Mesenchymal stem cell (in vitro differentiated cells and primary cell): ENCODE results near the gene EXO1.

ENCODE experiments used
- DNase-seq: peaks from one replicate; pipeline ENCODE4 v3.0.0-alpha.2; 2013
- H2AFZ ChIP-seq: one replicate; pipeline ENCODE4 v1.6.1; 2013; ENCODE audit warnings: low read depth, mild to moderate bottlenecking, control low read depth, inconsistent platforms, low read length, moderate library complexity
- H2AK5ac ChIP-seq: 2 replicates; pipeline ENCODE4 v1.6.1; 2013; ENCODE audit warnings: low read length, moderate library complexity, mild to moderate bottlenecking, inconsistent platforms; ENCODE audit not compliant: severe bottlenecking
- H2BK120ac ChIP-seq: one replicate; pipeline ENCODE4 v1.6.1; 2013; ENCODE audit warnings: low read depth, mild to moderate bottlenecking, inconsistent platforms, low read length, moderate library complexity
- H2BK12ac ChIP-seq, 2 experiments: one replicate each; pipeline ENCODE4 v1.6.1; 2013; ENCODE audit warnings: inconsistent platforms in 2 of 2, low read length in 2 of 2, mild to moderate bottlenecking in 2 of 2, moderate library complexity in 2 of 2, control low read depth in 1 of 2
- H2BK15ac ChIP-seq: one replicate; pipeline ENCODE4 v1.6.1; 2013; ENCODE audit warnings: mild to moderate bottlenecking, low read depth, inconsistent platforms; ENCODE audit not compliant: poor library complexity, severe bottlenecking
- H2BK5ac ChIP-seq: 2 replicates; pipeline ENCODE4 v1.6.1; 2013; ENCODE audit warnings: low read depth, mild to moderate bottlenecking, low read length, control low read depth, inconsistent platforms; ENCODE audit not compliant: poor library complexity, severe bottlenecking
- H3K14ac ChIP-seq, 2 experiments: one replicate each; pipeline ENCODE4 v1.6.1; 2013; ENCODE audit warnings: inconsistent platforms in 2 of 2, low read length in 2 of 2, control low read depth in 1 of 2, mild to moderate bottlenecking in 1 of 2, moderate library complexity in 1 of 2
- H3K18ac ChIP-seq, 2 experiments: one replicate each; pipeline ENCODE4 v1.6.1; 2013; ENCODE audit warnings: inconsistent platforms in 2 of 2, low read length in 2 of 2, control low read depth in 1 of 2, low read depth in 1 of 2, mild to moderate bottlenecking in 1 of 2
- H3K23ac ChIP-seq, 2 experiments: one replicate each; pipeline ENCODE4 v1.6.1; 2013; ENCODE audit warnings: inconsistent platforms in 2 of 2, low read length in 2 of 2, mild to moderate bottlenecking in 2 of 2, moderate library complexity in 2 of 2, control low read depth in 1 of 2
- H3K27ac ChIP-seq: 2 replicates; pipeline ENCODE4 v1.5.1; 2013; ENCODE audit warnings: mild to moderate bottlenecking, moderate library complexity, low read length, control low read depth, inconsistent platforms; ENCODE audit not compliant: poor library complexity, severe bottlenecking
- H3K27me3 ChIP-seq, 2 experiments: 2 replicates each; pipeline versions ENCODE4 v1.6.1 to v1.7.0; 2013; ENCODE audit warnings: low read length in 2 of 2, mild to moderate bottlenecking in 2 of 2, moderate library complexity in 2 of 2, control low read depth in 1 of 2, inconsistent platforms in 1 of 2; ENCODE audit not compliant: control insufficient read depth in 1 of 2, insufficient read depth in 1 of 2
- H3K36me3 ChIP-seq, 2 experiments: 2 replicates each; pipeline versions ENCODE4 v1.6.1 to v1.7.0; 2013; ENCODE audit warnings: low read length in 2 of 2, control low read depth in 1 of 2, inconsistent platforms in 1 of 2, low read depth in 1 of 2, mild to moderate bottlenecking in 1 of 2; ENCODE audit not compliant: insufficient read depth in 2 of 2, control insufficient read depth in 1 of 2
- H3K4ac ChIP-seq, 2 experiments: one replicate each; pipeline ENCODE4 v1.6.1; 2013; ENCODE audit warnings: inconsistent platforms in 2 of 2, low read length in 2 of 2, mild to moderate bottlenecking in 2 of 2, moderate library complexity in 2 of 2, control low read depth in 1 of 2, low read depth in 1 of 2
- H3K4me1 ChIP-seq: 2 replicates; pipeline ENCODE4 v1.6.1; 2013; ENCODE audit warnings: low read depth, low read length, control low read depth; ENCODE audit not compliant: control insufficient read depth, insufficient read depth
- H3K4me2 ChIP-seq: 2 replicates; pipeline ENCODE4 v1.6.1; 2013; ENCODE audit warnings: low read length, mild to moderate bottlenecking, inconsistent platforms; ENCODE audit not compliant: poor library complexity, severe bottlenecking
- H3K4me3 ChIP-seq, 2 experiments: 2 replicates each; pipeline versions ENCODE4 v1.5.1 to v1.7.0; 2013; ENCODE audit warnings: low read length in 2 of 2, mild to moderate bottlenecking in 2 of 2, control low read depth in 1 of 2, low read depth in 1 of 2; ENCODE audit not compliant: insufficient read depth in 1 of 2
- H3K79me1 ChIP-seq: replicated peaks from 2 replicates; pipeline ENCODE4 v1.6.1; 2013; ENCODE audit warnings: mild to moderate bottlenecking, control low read depth, low read length, inconsistent platforms; ENCODE audit not compliant: poor library complexity, severe bottlenecking
- H3K9ac ChIP-seq: 2 replicates; pipeline ENCODE4 v1.7.0; 2013; ENCODE audit warnings: mild to moderate bottlenecking, low read length, moderate library complexity
- H3K9me3 ChIP-seq: 2 replicates; pipeline ENCODE4 v1.7.0; 2013; ENCODE audit warnings: mild to moderate bottlenecking, low read length; ENCODE audit not compliant: control insufficient read depth
- H4K8ac ChIP-seq: one replicate; pipeline ENCODE4 v1.6.1; 2013; ENCODE audit warnings: inconsistent platforms, mild to moderate bottlenecking, low read length, moderate library complexity
- H4K91ac ChIP-seq: one replicate; pipeline ENCODE4 v1.6.1; 2013; ENCODE audit warnings: mild to moderate bottlenecking, low read length, inconsistent platforms
- WGBS: methylation state at CpG from one replicate; pipeline ENCODE4 v1.1.7; 2013; ENCODE audit warnings: mixed read lengths; 5-methylcytosine and 5-hydroxymethylcytosine counted together

Gene EXO1

GRCh38 chr1:241816008-241816407, 32.0 kb upstream of the EXO1 start:
- WGBS = 66% methylated on average over 5 of the region's 6 CpGs
- no peak overlapping the region for H3K27ac ChIP-seq
- no peaks in the 10 kb centered on the region for H3K9me3 ChIP-seq

GRCh38 chr1:241817331-241817792, 30.6 kb upstream of the EXO1 start:
- no peak overlapping the region for H3K4me2 ChIP-seq
- no peaks in the 10 kb centered on the region for H3K79me1 ChIP-seq
- H3K14ac ChIP-seq = no peak overlapping the region
- H3K27ac ChIP-seq = peak overlapping the region; percentile 9
- H2BK5ac ChIP-seq = no peak overlapping the region
- H3K4me1 ChIP-seq = no peaks in the 10 kb centered on the region
- no peak overlapping the region for H2AFZ ChIP-seq
- no peak overlapping the region for H3K4ac ChIP-seq
- peak overlapping the region in 1 of 2 experiments; percentile 31 for H3K4me3 ChIP-seq
- H3K18ac ChIP-seq = no peak overlapping the region
- no peak overlapping the region for H2BK12ac ChIP-seq
- peak; percentile 90 for DNase-seq
- H3K27me3 ChIP-seq = no peaks in the 10 kb centered on the region
- H2BK15ac ChIP-seq = no peak overlapping the region
- peak overlapping the region; percentile 27 for H4K8ac ChIP-seq
- H2BK120ac ChIP-seq = no peak overlapping the region
- no peaks in the 10 kb centered on the region for H3K9me3 ChIP-seq
- H3K36me3 ChIP-seq = no peaks in the 10 kb centered on the region
- H4K91ac ChIP-seq = no peak overlapping the region
- H3K23ac ChIP-seq = no peak overlapping the region
- H3K9ac ChIP-seq = peak overlapping the region; percentile 15
- no CpG with 5 or more reads among the region's 1 CpG for WGBS
- H2AK5ac ChIP-seq = no peak overlapping the region

More at GRCh38 chr1:241816008-241816407, 32.0 kb upstream of the EXO1 start:
- Histone ChIP-seq H2AK5ac (no peak overlapping the region), H2BK120ac (no peak overlapping the region), H2BK12ac (no peak overlapping the region), H3K36me3 (no peaks in the 10 kb centered on the region), H3K27me3 (no peaks in the 10 kb centered on the region), H3K79me1 (no peaks in the 10 kb centered on the region), H3K9ac (no peak overlapping the region), H2BK15ac (no peak overlapping the region), H2BK5ac (no peak overlapping the region), H3K4me2 (no peak overlapping the region), H3K4me1 (no peaks in the 10 kb centered on the region), H3K4ac (no peak overlapping the region), H4K8ac (no peak overlapping the region), H3K14ac (no peak overlapping the region), H3K4me3 (no peak overlapping the region), H3K23ac (no peak overlapping the region), H4K91ac (no peak overlapping the region), H3K18ac (no peak overlapping the region), H2AFZ (no peak overlapping the region)
- DNase-seq = no peak

GRCh38 chr1:241817956-241818612, 29.9 kb upstream of the EXO1 start:
- no peak overlapping the region for H2AFZ ChIP-seq
- H2AK5ac ChIP-seq = no peak overlapping the region
- peak overlapping the region in 1 of 2 experiments; percentile 14 for H3K18ac ChIP-seq
- H2BK12ac ChIP-seq = peak overlapping the region in 1 of 2 experiments; percentile 71
- H2BK5ac ChIP-seq = no peak overlapping the region
- no peak overlapping the region for H2BK120ac ChIP-seq
- no peaks in the 10 kb centered on the region for H3K4me1 ChIP-seq
- H2BK15ac ChIP-seq = no peak overlapping the region
- no peaks in the 10 kb centered on the region for H3K27me3 ChIP-seq
- no peak overlapping the region for H3K9ac ChIP-seq
- no peak overlapping the region for H3K14ac ChIP-seq
- H3K27ac ChIP-seq = no peak overlapping the region
- no peak overlapping the region for H4K91ac ChIP-seq
- H3K4me2 ChIP-seq = no peak overlapping the region
- H3K9me3 ChIP-seq = no peaks in the 10 kb centered on the region
- H3K79me1 ChIP-seq = no peaks in the 10 kb centered on the region
- H4K8ac ChIP-seq = no peak overlapping the region
- H3K4ac ChIP-seq = no peak overlapping the region
- WGBS = 97% methylated on average over 2 of the region's 3 CpGs
- DNase-seq = no peak
- no peak overlapping the region for H3K23ac ChIP-seq
- H3K4me3 ChIP-seq = no peak overlapping the region
- no peaks in the 10 kb centered on the region for H3K36me3 ChIP-seq

GRCh38 chr1:241819340-241819866, 28.6 kb upstream of the EXO1 start:
- Histone ChIP-seq H3K4me3 (no peak overlapping the region), H3K9ac (no peak overlapping the region), H3K23ac (no peak overlapping the region), H3K18ac (no peak overlapping the region), H2BK5ac (no peak overlapping the region), H3K14ac (no peak overlapping the region), H2BK15ac (no peak overlapping the region), H3K4me2 (no peak overlapping the region), H4K8ac (no peak overlapping the region), H2BK120ac (no peak overlapping the region), H3K79me1 (no peaks in the 10 kb centered on the region), H3K4me1 (no peaks in the 10 kb centered on the region), H3K4ac (no peak overlapping the region), H2BK12ac (no peak overlapping the region), H3K9me3 (no peaks in the 10 kb centered on the region), H3K27ac (no peak overlapping the region), H2AK5ac (no peak overlapping the region), H2AFZ (no peak overlapping the region), H3K27me3 (no peaks in the 10 kb centered on the region), H4K91ac (no peak overlapping the region), H3K36me3 (no peaks in the 10 kb centered on the region)
- no peak for DNase-seq
- 96% methylated on average over 4 of the region's 4 CpGs for WGBS
